HepG2 (cell line): ENCODE data around the gene EFNA2. TPM values are rescaled to one million over a fixed set of nuclear protein-coding genes. Genes with fewer than 3 reads are reported as not detected.

Experiments
- ATAC-seq: fragments of 200-7000 bp; cut with Tn5 transposase; 3 replicates; pipeline ENCODE4 v1.9.1; 2020; ENCODE audit warnings: mild to moderate bottlenecking, moderate library complexity
- BruUV-seq: library from RNA; stranded (reverse); fragments of 400-500 nt; replicated peaks from 2 replicates; lab custom pipeline; 2021; lab: Mats Ljungman, UMichigan
- CTCF ChIA-PET: fragments of 300-600 bp; formaldehyde crosslinking; extraction: SDS; loops from one replicate; lab custom pipeline; 2021; ENCODE audit warnings: low total read pairs, inconsistent platforms, low intra/inter-chr PET ratio; lab: Yijun Ruan, JAX
- POLR2A ChIA-PET: fragments of 350-600 bp; sonication (Branson Sonifier 250); formaldehyde crosslinking; loops from one replicate; lab custom pipeline; 2020; ENCODE audit warnings: antibody characterized with exemption, inconsistent platforms; lab: Yijun Ruan, JAX
- DNase-seq: peaks from one replicate; pipeline ENCODE4 v3.0.0-alpha.2; 2015; ENCODE audit warnings: low spot score
- FAIRE-seq: peaks from 3 replicates; lab custom pipeline; 2011; peaks lifted over from hg19 to GRCh38; lab: Jason Lieb, UNC
- H2AFZ ChIP-seq: one replicate; pipeline ENCODE4 v1.6.1; 2011; ENCODE audit warnings: low read length, inconsistent platforms
- H3K27ac ChIP-seq: fragments of 300-600 bp; 3 replicates; pipeline ENCODE4 v1.8.0; 2011; ENCODE audit warnings: mixed run types, mild to moderate bottlenecking, mixed read lengths, low read length, inconsistent platforms; ENCODE audit not compliant: insufficient read depth; ENCODE audit errors: extremely low read length
- H3K27me3 ChIP-seq, 2 experiments: fragments of 200-600 bp in 1 of 2; 2 replicates in 1 of 2; 3 replicates in 1 of 2; pipeline versions ENCODE4 v1.6.0 to v1.8.0; 2011; ENCODE audit warnings: low read length in 2 of 2, mild to moderate bottlenecking in 2 of 2, moderate library complexity in 2 of 2, inconsistent platforms in 1 of 2; ENCODE audit not compliant: insufficient read depth in 2 of 2, control insufficient read depth in 1 of 2
- H3K36me3 ChIP-seq, 2 experiments: fragments of 200-600 bp in 1 of 2; replicated peaks in 1 of 2; 2 replicates in 1 of 2; 3 replicates in 1 of 2; pipeline versions ENCODE4 v1.5.1 to v1.8.0; 2011; ENCODE audit warnings: low read length in 2 of 2, inconsistent platforms in 1 of 2; ENCODE audit not compliant: insufficient read depth in 2 of 2, control insufficient read depth in 1 of 2
- H3K4me1 ChIP-seq: 2 replicates; pipeline ENCODE4 v1.5.1; 2012; ENCODE audit warnings: low read length, inconsistent platforms; ENCODE audit not compliant: insufficient read depth
- H3K4me2 ChIP-seq: 2 replicates; pipeline ENCODE4 v1.6.0; 2011; ENCODE audit warnings: low read depth, low read length, inconsistent platforms
- H3K4me3 ChIP-seq, 3 experiments: fragments of 200-600 bp in 1 of 3; sonication (generic), shearing (Covaris generic) in 1 of 3; replicated peaks in 1 of 3; 2 replicates each; pipeline ENCODE4 v1.5.1; 2011 to 2016; ENCODE audit warnings: low read length in 3 of 3, inconsistent platforms in 2 of 3, low read depth in 2 of 3, mild to moderate bottlenecking in 2 of 3, control low read depth in 1 of 3, mixed read lengths in 1 of 3; ENCODE audit not compliant: insufficient read depth in 1 of 3
- H3K79me2 ChIP-seq: one replicate; pipeline ENCODE4 v1.6.1; 2011; ENCODE audit warnings: low read length, inconsistent platforms; ENCODE audit not compliant: insufficient read depth
- H3K9ac ChIP-seq: 2 replicates; pipeline ENCODE4 v1.6.0; 2011; ENCODE audit warnings: mild to moderate bottlenecking, low read depth, low read length, inconsistent platforms; ENCODE audit not compliant: insufficient read depth
- H3K9me3 ChIP-seq: 2 replicates; pipeline ENCODE4 v1.5.1; 2012; ENCODE audit warnings: mild to moderate bottlenecking, low read length
- H4K20me1 ChIP-seq: 2 replicates; pipeline ENCODE4 v1.6.0; 2011; ENCODE audit warnings: inconsistent platforms, mild to moderate bottlenecking, low read length, moderate library complexity; ENCODE audit not compliant: insufficient read depth
- AGO1 ChIP-seq: fragments of 200-400 bp; formaldehyde crosslinking; IDR thresholded peaks from 2 replicates; pipeline ENCODE4 v1.6.1; 2017; ENCODE audit warnings: mild to moderate bottlenecking, low read depth, low read length, moderate library complexity; ENCODE audit not compliant: poor library complexity, severe bottlenecking
- AGO2 ChIP-seq: fragments of 200-400 bp; formaldehyde crosslinking; optimal IDR thresholded peaks from 2 replicates; pipeline ENCODE3; 2017; ENCODE audit warnings: mild to moderate bottlenecking, low read depth, low read length, moderate library complexity
- ARHGAP35 ChIP-seq: sonication (generic); formaldehyde crosslinking; IDR thresholded peaks from 2 replicates; pipeline ENCODE4 v1.9.0; 2022; ENCODE audit warnings: mild to moderate bottlenecking, inconsistent platforms, moderate library complexity, missing genetic modification reagents, borderline replicate concordance
- CSRNP2 ChIP-seq: sonication (generic); formaldehyde crosslinking; conservative IDR thresholded peaks from 2 replicates; pipeline ENCODE4 v1.8.0; 2022; ENCODE audit warnings: low read depth, missing genetic modification reagents
- NONO ChIP-seq, 2 experiments: fragments of 450-650 bp in 1 of 2; sonication (generic) in 1 of 2; formaldehyde crosslinking in 1 of 2; IDR thresholded peaks in 1 of 2; conservative IDR thresholded peaks in 1 of 2; 2 replicates each; pipeline versions ENCODE4 v1.6.1 to v1.8.0; 2017 to 2022; ENCODE audit warnings: mild to moderate bottlenecking in 1 of 2, missing genetic modification reagents in 1 of 2, moderate library complexity in 1 of 2
- PCBP1 ChIP-seq: fragments of 200-400 bp; formaldehyde crosslinking; IDR thresholded peaks from 2 replicates; pipeline ENCODE4 v1.6.1; 2017; ENCODE audit warnings: mild to moderate bottlenecking, low read depth, low read length, borderline replicate concordance
- POLR2A ChIP-seq, 2 experiments: IDR thresholded peaks; 2 replicates each; pipeline ENCODE4 v1.6.1; 2011; ENCODE audit warnings: low read depth in 2 of 2, low read length in 2 of 2, mild to moderate bottlenecking in 1 of 2, moderate library complexity in 1 of 2; ENCODE audit not compliant: insufficient read depth in 1 of 2
- POLR2G ChIP-seq: fragments of 200-400 bp; formaldehyde crosslinking; IDR thresholded peaks from 2 replicates; pipeline ENCODE4 v1.6.1; 2018; ENCODE audit warnings: mild to moderate bottlenecking, low read depth, low read length, moderate library complexity
- RBFOX2 ChIP-seq: fragments of 200-400 bp; formaldehyde crosslinking; IDR thresholded peaks from 2 replicates; pipeline ENCODE4 v1.6.1; 2017; ENCODE audit warnings: low read depth, mild to moderate bottlenecking, low read length
- SRY ChIP-seq: sonication (generic); formaldehyde crosslinking; IDR thresholded peaks from 2 replicates; pipeline ENCODE4 v1.8.0; 2022; ENCODE audit warnings: mild to moderate bottlenecking, missing genetic modification reagents
- ZBTB33 ChIP-seq: sonication (generic); formaldehyde crosslinking; IDR thresholded peaks from 2 replicates; pipeline ENCODE4 v1.4.0; 2020; ENCODE audit warnings: missing genetic modification reagents
- ZBTB38 ChIP-seq: sonication (generic); formaldehyde crosslinking; IDR thresholded peaks from 2 replicates; pipeline ENCODE4 v1.5.1; 2020; ENCODE audit warnings: mild to moderate bottlenecking, missing genetic modification reagents
- ZNF709 ChIP-seq: sonication (generic); formaldehyde crosslinking; IDR thresholded peaks from 2 replicates; pipeline ENCODE4 v1.5.0; 2020; ENCODE audit warnings: mild to moderate bottlenecking, missing genetic modification reagents
- ZNF788 ChIP-seq: sonication (generic); formaldehyde crosslinking; IDR thresholded peaks from 2 replicates; pipeline ENCODE4 v1.5.0; 2020; ENCODE audit warnings: mild to moderate bottlenecking, missing genetic modification reagents, borderline replicate concordance
- ZNF839 ChIP-seq: sonication (generic); formaldehyde crosslinking; IDR thresholded peaks from 2 replicates; pipeline ENCODE4 v1.4.0; 2020; ENCODE audit warnings: missing genetic modification reagents, mild to moderate bottlenecking, borderline replicate concordance
- WGBS: methylation state at CpG from one replicate; pipeline ENCODE4 v1.1.6; 2017; ENCODE audit warnings: low lambda C conversion rate; 5-methylcytosine and 5-hydroxymethylcytosine counted together
- in situ Hi-C: cut with HindIII; loops from 2 replicates; pipeline ENCODE4 v1.10.0; 2017; ENCODE audit warnings: low pct_unique_long_range_greater_than_20kb; ENCODE audit not compliant: extremely low pct_ligation_motif_present
- intact Hi-C: fragments of 100-400 bp; cut with micrococcal nuclease; formaldehyde crosslinking; loops from one replicate; pipeline ENCODE4 v1.10.0; 2022; ENCODE audit not compliant: unreplicated experiment
- polyA plus RNA-seq, 8 experiments: library from polyadenylated mRNA; depleted of rRNA in 3 of 8; stranded (reverse) in 7 of 8; unstranded in 1 of 8; fragments of >200 nt; fragmentation: Illumina TruSeq in 4 of 8; extraction: Trizol in 4 of 8; gene quantifications; 2 replicates each; pipeline versions ENCODE4 v1.2.1 to v1.2.3, GENCODE V29; 2011 to 2016; ENCODE audit warnings: low read depth in 4 of 8, missing spikeins in 1 of 8, mixed read lengths in 1 of 8; ENCODE audit not compliant: insufficient read depth in 1 of 8
- total RNA-seq, 5 experiments: library from RNA; depleted of rRNA; stranded (reverse); fragments of >200 nt; fragmentation: Illumina TruSeq; extraction: Trizol; gene quantifications; 2 replicates each; pipeline ENCODE4 v1.2.3, GENCODE V29; 2016; ENCODE audit warnings: low read depth in 1 of 5

EFNA2 gene
- total and polyA plus RNA-seq, 2 of the 13 experiments (the other 11 are each of a cell fraction or from before 2014, with no cell fraction given), result 6.0 to 9.9 TPM

- TF ChIP-seq ARHGAP35 (CRISPR knock-in tag) (no peak), ZNF709 (CRISPR knock-in tag) (no peak), ZBTB38 (CRISPR knock-in tag) (0 out of 2 replicates have a peak, but pooled peaks have one; percentile 19), AGO2 (peak; percentile 99), ZNF788 (no peak)
Observed at GRCh38 chr19:1255186-1256161, 30.2 kb upstream of the EFNA2 start (continued).

- Histone ChIP-seq H3K27ac (peak overlapping the region; percentile 29), H3K4me2 (no peak overlapping the region), H2AFZ (no peak overlapping the region), H4K20me1 (peaks cover 53% of the 10 kb centered on the region; the same call in 1 of the 2 replicates), H3K79me2 (peaks cover 23% of the 10 kb centered on the region), H3K36me3 (peaks cover 18 to 38% of the 10 kb centered on the region in 2 experiments), H3K9ac (no peak overlapping the region), H3K27me3 (no peaks in the 10 kb centered on the region), H3K9me3 (no peaks in the 10 kb centered on the region), H3K4me1 (peaks cover 77% of the 10 kb centered on the region), H3K4me3 (no peak overlapping the region)
- WGBS, result 95% methylated on average over 44 of the region's 46 CpGs
- no peak for DNase-seq
- no TSS peak for BruUV-seq
- CTCF ChIA-PET, result no interaction called here
- ATAC-seq, result no peak
- intact Hi-C loops, result no loop called here
- in situ Hi-C loops, result no loop called here
- POLR2A ChIA-PET, result interaction anchor here (12.8 to 13.7 kb wide), 2 partner anchors 8 to 13 kb away, joined by 464 to 668 read pairs; partner anchors contain the start of genes ATP5F1D and CIRBP
- FAIRE-seq, result no peak
- TF ChIP-seq AGO2 (peak; percentile 99), CSRNP2 (CRISPR knock-in tag) (no peak), AGO1 (peak; percentile 17), POLR2G (0 out of 2 replicates have a peak, but pooled peaks have one; percentile 26), ZBTB33 (CRISPR knock-in tag) (peak; percentile 70), SRY (CRISPR knock-in tag) (no peak), ZBTB38 (CRISPR knock-in tag) (peak; percentile 89), NONO (IDR thresholded peaks at IDR 0.05) (no peak), NONO (CRISPR knock-in tag; conservative IDR thresholded peaks at IDR 0.05) (0 out of 2 replicates have a peak, but pooled peaks have one; percentile 25), RBFOX2 (peak; percentile 96), POLR2A (IDR thresholded peaks at IDR 0.05; ENCODE audit: insufficient read depth in 1 of 2, low read depth in 2 of 2, low read length in 2 of 2) (peak in 1 of 2 experiments; percentile 54; a peak in 2 of 4 replicates), PCBP1 (0 out of 2 replicates have a peak, but pooled peaks have one; percentile 9), ZNF839 (CRISPR knock-in tag) (no peak)
Observed at GRCh38 chr19:1256646-1257474, 28.8 kb upstream of the EFNA2 start.
